OCI-LY1 (cell line): ENCODE results near the gene RAET1G.

Experiments
- H2AFZ ChIP-seq: fragments of 200-600 bp; sonication (generic), shearing (Covaris generic); 2 replicates; pipeline ENCODE4 v1.6.0; 2014; ENCODE audit warnings: antibody characterized with exemption, mild to moderate bottlenecking, low read length
- H3F3A ChIP-seq: fragments of 200-600 bp; sonication (generic), shearing (Covaris generic); 2 replicates; pipeline ENCODE4 v1.6.0; 2014; ENCODE audit warnings: mild to moderate bottlenecking, antibody characterized with exemption, low read length, moderate library complexity; ENCODE audit not compliant: insufficient read depth
- H3K27ac ChIP-seq: fragments of 200-600 bp; sonication (generic); 2 replicates; pipeline ENCODE4 v1.5.1; 2014; ENCODE audit warnings: low read length, mixed run types, mild to moderate bottlenecking, low read depth; ENCODE audit not compliant: poor library complexity, severe bottlenecking
- H3K27me3 ChIP-seq: fragments of 200-600 bp; sonication (generic); 2 replicates; pipeline ENCODE4 v1.6.0; 2014; ENCODE audit warnings: antibody characterized with exemption, mild to moderate bottlenecking, low read length, moderate library complexity; ENCODE audit not compliant: insufficient read depth
- H3K36me3 ChIP-seq: fragments of 200-600 bp; sonication (generic); 2 replicates; pipeline ENCODE4 v1.6.1; 2014; ENCODE audit warnings: mild to moderate bottlenecking, antibody characterized with exemption, low read length, moderate library complexity, mixed read lengths; ENCODE audit not compliant: insufficient read depth
- H3K4me1 ChIP-seq: fragments of 200-600 bp; sonication (generic); 2 replicates; pipeline ENCODE4 v1.5.1; 2014; ENCODE audit warnings: mild to moderate bottlenecking, low read length, moderate library complexity; ENCODE audit not compliant: insufficient read depth, severe bottlenecking
- H3K4me2 ChIP-seq: fragments of 200-600 bp; sonication (generic), shearing (Covaris generic); 2 replicates; pipeline ENCODE4 v1.6.1; 2014; ENCODE audit warnings: low read length
- H3K4me3 ChIP-seq: fragments of 200-600 bp; sonication (generic); 2 replicates; pipeline ENCODE4 v1.5.1; 2014; ENCODE audit warnings: low read length, low read depth, mild to moderate bottlenecking, mixed read lengths; ENCODE audit not compliant: poor library complexity, severe bottlenecking
- H3K79me2 ChIP-seq: fragments of 200-600 bp; shearing (Covaris generic); 2 replicates; pipeline ENCODE4 v1.6.1; 2016; ENCODE audit warnings: mixed run types, low read length, mixed read lengths; ENCODE audit not compliant: insufficient read depth
- H3K9ac ChIP-seq: fragments of 200-600 bp; sonication (generic), shearing (Covaris generic); 2 replicates; pipeline ENCODE4 v1.6.1; 2014; ENCODE audit warnings: mild to moderate bottlenecking, low read length, mixed read lengths
- H3K9me2 ChIP-seq: fragments of 200-600 bp; sonication (generic), shearing (Covaris generic); 2 replicates; pipeline ENCODE4 v1.6.1; 2014; ENCODE audit warnings: low read depth, mild to moderate bottlenecking, low read length, mixed read lengths
- H3K9me3 ChIP-seq: fragments of 200-600 bp; shearing (Covaris generic); 2 replicates; pipeline ENCODE4 v1.6.1; 2014; ENCODE audit warnings: low read length, mixed read lengths
- H4K20me1 ChIP-seq: fragments of 200-600 bp; sonication (generic), shearing (Covaris generic); 2 replicates; pipeline ENCODE4 v1.6.0; 2016; ENCODE audit warnings: mild to moderate bottlenecking, low read length; ENCODE audit not compliant: insufficient read depth
- EZH2 ChIP-seq: fragments of 200-600 bp; sonication (generic), shearing (Covaris generic); IDR thresholded peaks from 2 replicates; pipeline ENCODE4 v1.8.0; 2017; ENCODE audit warnings: borderline replicate concordance, mixed run types, mild to moderate bottlenecking, antibody characterized with exemption, low read length, moderate library complexity, mixed read lengths
- TF ChIP-seq, protein P1 (sequence below): fragments of 200-600 bp; sonication (generic), shearing (Covaris generic); IDR thresholded peaks from 2 replicates; pipeline ENCODE4 v1.5.1; 2017; ENCODE audit warnings: mild to moderate bottlenecking, antibody characterized with exemption, low read length, moderate library complexity, mixed read lengths

RAET1G gene

GRCh38 chr6:149925253-149925973, 2.5 kb upstream of the RAET1G start:
- no peak overlapping the region for H2AFZ ChIP-seq
- no peak overlapping the region for H3K27ac ChIP-seq
- no peaks in the 10 kb centered on the region for H3K79me2 ChIP-seq
- no peak overlapping the region for H3K4me3 ChIP-seq
- no peak overlapping the region for H3K4me2 ChIP-seq
- H3K27me3 ChIP-seq: peaks cover 4% of the 10 kb centered on the region; the same call in 1 of the 2 replicates
- H3K36me3 ChIP-seq: no peaks in the 10 kb centered on the region
- H3K4me1 ChIP-seq: peaks cover 6% of the 10 kb centered on the region
- no peak for TF ChIP-seq EZH2
- TF ChIP-seq, protein P1, sequence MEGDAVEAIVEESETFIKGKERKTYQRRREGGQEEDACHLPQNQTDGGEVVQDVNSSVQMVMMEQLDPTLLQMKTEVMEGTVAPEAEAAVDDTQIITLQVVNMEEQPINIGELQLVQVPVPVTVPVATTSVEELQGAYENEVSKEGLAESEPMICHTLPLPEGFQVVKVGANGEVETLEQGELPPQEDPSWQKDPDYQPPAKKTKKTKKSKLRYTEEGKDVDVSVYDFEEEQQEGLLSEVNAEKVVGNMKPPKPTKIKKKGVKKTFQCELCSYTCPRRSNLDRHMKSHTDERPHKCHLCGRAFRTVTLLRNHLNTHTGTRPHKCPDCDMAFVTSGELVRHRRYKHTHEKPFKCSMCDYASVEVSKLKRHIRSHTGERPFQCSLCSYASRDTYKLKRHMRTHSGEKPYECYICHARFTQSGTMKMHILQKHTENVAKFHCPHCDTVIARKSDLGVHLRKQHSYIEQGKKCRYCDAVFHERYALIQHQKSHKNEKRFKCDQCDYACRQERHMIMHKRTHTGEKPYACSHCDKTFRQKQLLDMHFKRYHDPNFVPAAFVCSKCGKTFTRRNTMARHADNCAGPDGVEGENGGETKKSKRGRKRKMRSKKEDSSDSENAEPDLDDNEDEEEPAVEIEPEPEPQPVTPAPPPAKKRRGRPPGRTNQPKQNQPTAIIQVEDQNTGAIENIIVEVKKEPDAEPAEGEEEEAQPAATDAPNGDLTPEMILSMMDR: no peak
- no peaks in the 10 kb centered on the region for H4K20me1 ChIP-seq
- H3K9ac ChIP-seq: no peak overlapping the region
- H3F3A ChIP-seq: no peaks in the 10 kb centered on the region
- no peaks in the 10 kb centered on the region for H3K9me3 ChIP-seq
- H3K9me2 ChIP-seq: no peaks in the 10 kb centered on the region

- no peak overlapping the region for H3K9ac ChIP-seq
- no peak overlapping the region for H3K4me2 ChIP-seq
- H3K27me3 ChIP-seq: peaks cover 4% of the 10 kb centered on the region; the same call in 1 of the 2 replicates
- no peak overlapping the region for H3K27ac ChIP-seq
- no peaks in the 10 kb centered on the region for H3K36me3 ChIP-seq
- H3K9me2 ChIP-seq: no peaks in the 10 kb centered on the region
- no peak overlapping the region for H3K4me3 ChIP-seq
- TF ChIP-seq, protein P1: no peak
- TF ChIP-seq EZH2: no peak
- no peaks in the 10 kb centered on the region for H3K9me3 ChIP-seq
- peaks cover 6% of the 10 kb centered on the region for H3K4me1 ChIP-seq
- H3F3A ChIP-seq: no peaks in the 10 kb centered on the region
- no peaks in the 10 kb centered on the region for H4K20me1 ChIP-seq
- H2AFZ ChIP-seq: no peak overlapping the region
- no peaks in the 10 kb centered on the region for H3K79me2 ChIP-seq
Measured at GRCh38 chr6:149924933-149925252, 2.0 kb upstream of the RAET1G start.

DNA sequence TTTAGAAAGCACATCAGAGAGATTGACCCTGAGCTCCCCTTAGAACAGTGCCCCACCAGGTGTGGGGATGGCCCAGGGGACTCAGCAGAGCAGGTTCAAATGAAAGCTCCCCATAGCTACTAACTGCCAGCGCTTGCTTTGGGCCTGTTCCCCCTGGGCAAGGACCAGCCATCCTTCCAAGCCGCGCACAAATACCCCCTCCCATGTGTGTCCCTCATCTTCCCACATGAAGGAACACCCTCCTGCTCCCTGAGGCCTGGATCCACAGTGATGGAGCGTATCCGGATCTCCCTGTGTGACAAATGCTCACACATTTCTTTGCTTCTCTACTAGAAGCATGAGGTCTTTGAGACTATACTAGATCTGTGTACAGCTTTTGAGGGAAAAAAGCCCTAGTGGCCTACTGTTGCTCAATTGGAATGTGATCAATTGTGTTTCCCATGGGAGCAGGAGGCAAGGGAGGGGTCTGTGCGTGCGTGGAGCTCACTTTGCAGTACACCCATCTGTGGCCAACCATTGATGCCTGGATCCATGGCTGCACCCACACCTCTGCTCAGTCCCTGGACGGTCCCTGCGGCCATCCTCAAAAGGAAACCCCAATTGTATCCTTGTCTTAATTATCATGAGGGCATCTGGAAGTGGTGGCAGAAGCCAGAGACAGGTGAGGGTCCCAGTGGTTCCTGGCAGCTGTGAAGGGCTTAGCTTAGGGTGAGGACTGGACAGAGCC, 1.4 kb upstream of the RAET1G start:
- H3K4me3 ChIP-seq: no peak overlapping the region
- no peaks in the 10 kb centered on the region for H3K36me3 ChIP-seq
- H3K27me3 ChIP-seq: peaks cover 4% of the 10 kb centered on the region; the same call in 1 of the 2 replicates
- no peaks in the 10 kb centered on the region for H3F3A ChIP-seq
- H3K9me3 ChIP-seq: no peaks in the 10 kb centered on the region
- TF ChIP-seq, protein P1: no peak
- no peak for TF ChIP-seq EZH2
- H3K79me2 ChIP-seq: no peaks in the 10 kb centered on the region
- H3K4me1 ChIP-seq: peaks cover 6% of the 10 kb centered on the region
- H3K9ac ChIP-seq: no peak overlapping the region
- no peaks in the 10 kb centered on the region for H3K9me2 ChIP-seq
- H2AFZ ChIP-seq: no peak overlapping the region
- no peak overlapping the region for H3K27ac ChIP-seq
- H3K4me2 ChIP-seq: no peak overlapping the region
- H4K20me1 ChIP-seq: no peaks in the 10 kb centered on the region
